Mucosa of stomach (tissue), 1 donor: ENCODE measurements around the gene SUMF1.

Experiments
- H3K27me3 ChIP-seq: one replicate; pipeline ENCODE4 v1.7.0; 2013; ENCODE audit warnings: mild to moderate bottlenecking, low read length; ENCODE audit not compliant: control insufficient read depth, insufficient read depth
- H3K36me3 ChIP-seq: one replicate; pipeline ENCODE4 v1.7.0; 2013; ENCODE audit warnings: low read length; ENCODE audit not compliant: control insufficient read depth, insufficient read depth
- H3K4me1 ChIP-seq: one replicate; pipeline ENCODE4 v1.7.0; 2013; ENCODE audit warnings: mild to moderate bottlenecking, low read length; ENCODE audit not compliant: control insufficient read depth, insufficient read depth
- H3K4me3 ChIP-seq: one replicate; pipeline ENCODE4 v1.7.0; 2013; ENCODE audit warnings: low read length
- H3K9ac ChIP-seq: one replicate; pipeline ENCODE4 v1.7.0; 2013; ENCODE audit warnings: mild to moderate bottlenecking, low read length, moderate library complexity
- H3K9me3 ChIP-seq: one replicate; pipeline ENCODE4 v1.7.0; 2013; ENCODE audit warnings: mild to moderate bottlenecking, low read length, moderate library complexity; ENCODE audit not compliant: control insufficient read depth
- donor health status: Pancreatic carcinoma.

Gene SUMF1

DNA sequence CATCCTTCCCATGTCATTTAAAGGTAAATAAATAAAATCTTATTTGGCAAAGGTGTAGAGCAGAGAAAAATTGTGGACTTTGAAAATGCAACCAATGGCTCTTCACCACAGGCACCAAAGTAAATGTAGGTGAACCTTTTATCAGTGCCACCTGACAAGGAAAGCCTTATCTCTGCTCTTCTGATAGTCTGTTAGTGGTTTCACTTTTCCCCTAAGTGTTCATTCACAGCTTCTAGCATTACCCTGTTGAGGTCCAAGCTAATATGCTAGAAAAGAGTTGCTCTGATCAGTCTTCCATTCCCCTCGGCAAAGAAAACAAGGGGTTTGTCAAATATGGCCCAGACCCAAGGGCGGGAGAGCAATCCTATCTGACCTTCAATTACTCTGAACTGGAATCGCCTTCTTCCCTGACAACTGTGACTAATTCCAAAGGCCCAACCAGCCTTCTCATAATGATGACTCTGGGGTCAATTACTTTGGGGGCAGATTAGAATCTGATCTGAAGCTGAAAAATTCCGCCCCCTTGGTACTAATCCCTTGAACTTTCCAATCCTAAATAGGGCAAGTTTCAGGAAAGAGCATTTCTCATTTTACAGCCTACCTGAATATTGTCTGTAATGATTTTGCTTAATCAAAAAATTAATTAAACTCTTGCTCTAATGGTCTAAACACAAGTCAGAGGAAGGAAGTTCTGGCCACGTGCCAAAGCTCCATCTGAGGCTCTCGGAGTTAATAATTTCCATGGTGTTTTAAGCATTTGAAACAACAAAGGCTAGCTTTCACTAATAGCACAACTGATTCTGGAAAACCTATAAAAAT lies 111.5 kb downstream of the SUMF1 start:
- Histone ChIP-seq H3K4me1 (peaks cover 37% of the 10 kb centered on the region), H3K4me3 (no peak overlapping the region), H3K9ac (no peak overlapping the region), H3K27me3 (no peaks in the 10 kb centered on the region), H3K9me3 (no peaks in the 10 kb centered on the region), H3K36me3 (no peaks in the 10 kb centered on the region)

DNA sequence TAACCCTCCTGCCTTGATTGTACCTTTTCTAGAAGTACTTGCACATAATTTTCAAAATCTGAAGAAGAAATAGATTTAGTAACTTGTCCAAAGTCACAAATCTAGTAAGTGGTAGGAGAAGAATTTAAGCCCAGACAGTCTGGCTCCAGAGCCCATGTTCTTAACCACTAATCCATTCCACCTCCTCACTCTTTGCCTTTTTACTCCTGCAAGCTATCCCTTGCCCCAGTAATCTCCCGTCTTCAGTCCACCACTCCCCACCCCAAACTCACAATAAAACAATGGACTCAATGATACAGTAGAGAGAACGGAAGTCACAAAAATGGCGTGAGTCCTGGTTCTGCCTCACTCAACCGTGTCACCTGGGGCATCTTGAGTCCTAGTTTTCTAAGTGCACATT lies 115.2 kb downstream of the SUMF1 start:
- no peaks in the 10 kb centered on the region for H3K36me3 ChIP-seq
- H3K27me3 ChIP-seq, result no peaks in the 10 kb centered on the region
- H3K4me1 ChIP-seq, result peaks cover 23% of the 10 kb centered on the region
- no peaks in the 10 kb centered on the region for H3K9me3 ChIP-seq
- no peak overlapping the region for H3K9ac ChIP-seq
- no peak overlapping the region for H3K4me3 ChIP-seq

DNA sequence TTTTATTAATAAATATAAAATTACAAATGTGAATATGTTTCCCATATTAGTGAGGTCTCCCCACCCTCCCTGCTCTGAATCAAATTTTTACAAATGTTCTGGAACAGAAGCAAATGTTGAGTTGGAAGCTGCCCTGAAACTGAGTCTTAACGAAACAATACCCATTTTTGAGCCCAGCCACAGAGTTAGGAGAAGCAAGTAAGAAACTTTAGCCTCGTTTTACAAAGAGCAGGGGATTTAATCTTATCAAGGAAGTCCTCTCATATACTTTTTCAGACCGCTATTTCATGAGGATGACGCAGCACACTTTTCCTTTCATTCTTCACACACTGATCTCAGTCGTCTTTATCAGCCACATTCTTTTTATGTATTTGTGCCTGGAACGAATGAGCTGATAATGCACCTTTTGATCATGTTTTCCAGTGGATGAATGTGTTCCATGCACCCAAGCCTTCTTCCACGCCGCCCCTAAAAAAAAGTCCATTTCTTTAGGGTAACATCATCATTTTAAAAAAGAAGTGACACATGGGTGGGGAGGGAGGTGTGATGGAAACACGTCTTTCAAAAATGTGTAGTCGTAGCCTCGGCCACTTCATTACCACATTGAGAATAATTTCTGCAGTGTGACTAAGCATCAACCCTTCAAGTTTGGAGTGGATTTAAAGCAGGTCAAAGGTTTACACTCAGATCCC lies 115.8 kb downstream of the SUMF1 start:
- no peaks in the 10 kb centered on the region for H3K9me3 ChIP-seq
- no peak overlapping the region for H3K4me3 ChIP-seq
- H3K9ac ChIP-seq, result no peak overlapping the region
- H3K4me1 ChIP-seq, result peaks cover 18% of the 10 kb centered on the region
- no peaks in the 10 kb centered on the region for H3K27me3 ChIP-seq
- H3K36me3 ChIP-seq, result no peaks in the 10 kb centered on the region

DNA sequence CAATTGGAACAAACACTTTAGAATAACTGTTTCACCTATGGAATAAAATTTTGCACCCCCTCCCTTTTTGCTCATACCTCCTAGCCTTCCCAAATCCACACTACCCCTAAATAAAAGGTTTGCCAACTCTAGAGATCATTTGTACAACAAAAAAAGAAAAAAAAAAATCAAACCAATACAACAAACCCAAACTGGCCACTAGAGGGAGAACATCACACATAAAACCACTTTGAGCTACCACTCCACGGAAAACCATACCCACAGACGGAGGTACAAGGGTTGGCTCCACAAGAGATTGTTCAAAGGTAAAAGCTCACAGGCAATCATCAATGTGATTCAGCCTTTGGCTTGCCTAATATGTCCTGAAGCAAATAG lies 116.3 kb downstream of the SUMF1 start:
- no peak overlapping the region for H3K9ac ChIP-seq
- H3K4me3 ChIP-seq, result no peak overlapping the region
- no peaks in the 10 kb centered on the region for H3K36me3 ChIP-seq

DNA sequence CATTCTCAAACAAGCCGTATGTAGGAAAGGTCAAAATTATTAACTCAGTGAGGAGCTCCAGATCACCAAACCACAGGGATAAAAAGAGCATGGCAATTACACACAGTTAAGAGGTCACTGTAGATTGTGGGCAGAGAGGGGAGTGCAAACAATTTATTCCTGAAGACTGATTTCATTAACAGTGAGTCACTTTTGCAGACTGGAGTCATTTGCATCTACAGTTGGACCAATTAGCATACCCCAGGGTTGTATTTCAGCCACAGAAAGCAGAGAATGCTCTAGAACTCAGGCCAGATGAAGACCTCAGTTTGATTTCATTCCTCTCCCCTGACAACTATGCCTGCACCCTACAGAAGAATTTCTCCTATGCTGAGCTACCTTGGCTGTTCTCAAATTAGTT lies 123.8 kb downstream of the SUMF1 start:
- Histone ChIP-seq H3K9me3 (no peaks in the 10 kb centered on the region), H3K36me3 (no peaks in the 10 kb centered on the region), H3K4me1 (no peaks in the 10 kb centered on the region), H3K9ac (no peak overlapping the region), H3K27me3 (no peaks in the 10 kb centered on the region), H3K4me3 (no peak overlapping the region)

More for the DNA sequence above, 116.3 kb downstream of the SUMF1 start:
- H3K27me3 ChIP-seq, result no peaks in the 10 kb centered on the region
- H3K9me3 ChIP-seq, result no peaks in the 10 kb centered on the region
- H3K4me1 ChIP-seq, result peaks cover 12% of the 10 kb centered on the region

DNA sequence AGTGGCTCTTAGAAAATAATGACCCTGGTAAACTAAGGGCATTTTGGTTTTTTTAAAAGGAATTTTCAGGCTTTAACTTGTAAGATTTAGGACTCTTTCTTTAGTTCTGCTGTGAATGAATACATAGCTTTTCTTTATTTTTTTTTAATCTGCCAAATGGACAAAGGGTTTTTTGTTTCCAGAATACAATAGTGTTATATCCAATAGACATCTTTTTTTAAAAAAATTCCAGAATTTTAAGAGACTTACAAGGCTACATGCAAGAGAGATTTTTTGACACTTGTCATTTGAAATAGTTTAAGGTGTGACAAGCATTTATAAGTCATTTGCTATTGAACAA lies 125.8 kb downstream of the SUMF1 start:
- H3K4me1 ChIP-seq, result no peaks in the 10 kb centered on the region
- H3K9me3 ChIP-seq, result no peaks in the 10 kb centered on the region
- H3K27me3 ChIP-seq, result no peaks in the 10 kb centered on the region
- no peak overlapping the region for H3K4me3 ChIP-seq
- H3K9ac ChIP-seq, result no peak overlapping the region
- H3K36me3 ChIP-seq, result no peaks in the 10 kb centered on the region

DNA sequence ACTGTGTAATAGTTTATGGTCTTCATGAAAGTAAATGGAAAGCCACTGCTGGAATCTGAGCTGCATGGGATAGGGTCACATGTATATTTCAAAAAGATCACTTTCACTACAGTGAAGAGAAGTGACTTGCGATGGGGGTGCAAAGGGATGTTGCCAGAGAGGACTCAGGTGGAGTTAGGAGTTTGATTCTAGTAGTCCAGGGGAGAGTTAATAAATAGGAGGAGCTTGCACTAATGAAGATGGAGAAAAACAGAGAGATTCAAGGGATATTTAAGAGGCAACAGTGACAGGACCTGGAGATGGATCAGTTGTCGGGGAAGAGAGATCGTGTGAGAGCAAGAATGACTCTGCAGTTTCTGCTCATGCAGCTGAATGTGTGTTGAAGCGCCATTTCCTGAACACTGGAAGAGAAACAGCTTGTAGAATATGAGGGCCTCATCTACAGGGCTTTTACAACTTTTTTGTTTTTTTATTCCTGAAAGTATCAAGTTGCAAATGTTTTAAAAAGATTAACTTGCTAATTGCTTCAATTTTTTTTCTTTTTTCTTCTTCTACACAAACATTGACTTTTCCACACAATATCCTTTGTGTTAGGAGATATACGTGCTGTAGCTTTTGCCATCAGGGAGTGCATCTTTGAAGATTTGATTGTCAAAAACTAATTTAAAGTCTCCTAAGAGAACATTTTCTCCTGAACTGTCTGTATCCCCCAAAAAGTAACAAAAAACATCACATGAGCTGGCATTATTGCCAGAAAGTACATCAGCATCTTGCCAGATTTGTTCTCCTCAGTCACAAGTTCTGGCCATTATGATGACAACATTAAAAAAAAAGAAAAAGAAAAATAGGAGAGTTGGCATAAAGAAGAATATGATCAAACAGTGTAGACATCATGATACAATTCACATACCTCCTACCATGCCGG lies 126.4 kb downstream of the SUMF1 start:
- Histone ChIP-seq H3K9me3 (no peaks in the 10 kb centered on the region), H3K4me3 (no peak overlapping the region), H3K27me3 (no peaks in the 10 kb centered on the region), H3K36me3 (no peaks in the 10 kb centered on the region), H3K4me1 (no peaks in the 10 kb centered on the region), H3K9ac (no peak overlapping the region)

DNA sequence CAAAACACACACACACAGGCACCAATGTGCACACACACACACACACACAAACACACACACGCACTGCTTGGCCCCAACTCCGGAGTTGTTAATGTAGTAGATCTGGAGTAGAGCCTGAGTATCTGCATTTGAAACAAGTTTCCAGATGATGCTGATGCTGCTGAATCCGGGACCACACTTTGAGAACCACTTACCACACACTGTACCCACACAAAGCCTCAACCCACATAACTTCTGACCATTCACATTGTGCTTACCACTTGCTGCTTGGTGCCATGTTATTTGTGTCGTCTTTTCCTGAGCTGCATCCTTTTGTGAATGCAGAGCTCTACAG lies 127.0 kb downstream of the SUMF1 start:
- Histone ChIP-seq H3K36me3 (no peaks in the 10 kb centered on the region), H3K9me3 (no peaks in the 10 kb centered on the region), H3K4me1 (no peaks in the 10 kb centered on the region), H3K9ac (no peak overlapping the region), H3K27me3 (no peaks in the 10 kb centered on the region), H3K4me3 (no peak overlapping the region)

DNA sequence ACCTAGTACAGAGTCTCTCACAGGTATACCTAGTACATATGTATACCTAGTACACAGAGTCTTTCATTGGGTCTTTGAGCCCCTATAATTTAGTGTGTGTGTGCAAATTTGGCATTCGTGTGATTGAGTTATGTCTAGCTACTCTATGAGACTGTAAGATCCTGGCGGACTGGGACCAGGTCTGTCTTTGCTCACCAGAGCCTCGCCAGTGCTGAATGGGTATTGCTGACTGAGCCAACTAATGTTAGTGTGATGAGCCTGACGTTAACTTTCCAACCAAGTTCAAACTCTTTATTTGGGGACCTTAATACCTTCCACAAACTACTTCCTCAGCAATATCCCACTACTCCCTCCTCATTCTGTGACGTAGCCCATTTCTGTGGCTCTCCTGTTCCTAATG lies 128.3 kb downstream of the SUMF1 start:
- H3K36me3 ChIP-seq, result no peaks in the 10 kb centered on the region
- no peaks in the 10 kb centered on the region for H3K4me1 ChIP-seq

DNA sequence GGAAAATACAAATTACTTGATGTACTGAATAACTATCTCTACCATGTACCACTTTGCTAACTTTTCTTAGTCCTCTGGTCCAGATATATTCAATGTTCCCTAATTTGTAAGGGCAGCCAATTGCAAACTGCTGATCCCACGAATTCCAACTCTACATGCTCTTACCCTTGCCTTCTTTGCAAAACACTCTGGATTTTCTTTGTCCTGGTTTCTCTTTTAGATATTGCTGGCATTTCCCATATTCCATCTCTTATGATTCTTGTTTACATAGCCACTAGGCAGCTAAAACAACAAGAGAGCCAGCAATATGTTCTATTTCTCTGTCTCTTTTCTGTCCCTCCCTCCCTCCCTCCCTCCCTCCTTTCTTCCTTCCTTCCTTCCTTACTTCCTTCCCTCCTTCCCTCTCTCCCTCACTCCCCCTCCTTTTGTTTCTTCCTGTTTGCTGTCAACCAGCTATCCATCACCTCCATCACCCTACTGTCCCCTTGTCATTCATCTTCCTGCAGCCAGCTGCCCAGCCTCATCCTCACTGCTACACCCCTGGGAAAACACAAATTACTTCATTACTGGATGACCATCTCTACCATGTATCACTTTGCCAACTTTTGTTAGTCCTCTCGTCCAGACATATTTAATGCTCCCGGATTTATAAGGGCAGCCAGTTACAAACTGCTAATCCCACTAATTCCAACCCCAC lies 130.1 kb downstream of the SUMF1 start:
- no peaks in the 10 kb centered on the region for H3K27me3 ChIP-seq
- H3K9ac ChIP-seq, result no peak overlapping the region
- H3K36me3 ChIP-seq, result no peaks in the 10 kb centered on the region
- no peaks in the 10 kb centered on the region for H3K9me3 ChIP-seq
- H3K4me1 ChIP-seq, result no peaks in the 10 kb centered on the region
- H3K4me3 ChIP-seq, result no peak overlapping the region

More for the DNA sequence above, 128.3 kb downstream of the SUMF1 start:
- Histone ChIP-seq H3K27me3 (no peaks in the 10 kb centered on the region), H3K4me3 (no peak overlapping the region), H3K9ac (no peak overlapping the region), H3K9me3 (no peaks in the 10 kb centered on the region)

DNA sequence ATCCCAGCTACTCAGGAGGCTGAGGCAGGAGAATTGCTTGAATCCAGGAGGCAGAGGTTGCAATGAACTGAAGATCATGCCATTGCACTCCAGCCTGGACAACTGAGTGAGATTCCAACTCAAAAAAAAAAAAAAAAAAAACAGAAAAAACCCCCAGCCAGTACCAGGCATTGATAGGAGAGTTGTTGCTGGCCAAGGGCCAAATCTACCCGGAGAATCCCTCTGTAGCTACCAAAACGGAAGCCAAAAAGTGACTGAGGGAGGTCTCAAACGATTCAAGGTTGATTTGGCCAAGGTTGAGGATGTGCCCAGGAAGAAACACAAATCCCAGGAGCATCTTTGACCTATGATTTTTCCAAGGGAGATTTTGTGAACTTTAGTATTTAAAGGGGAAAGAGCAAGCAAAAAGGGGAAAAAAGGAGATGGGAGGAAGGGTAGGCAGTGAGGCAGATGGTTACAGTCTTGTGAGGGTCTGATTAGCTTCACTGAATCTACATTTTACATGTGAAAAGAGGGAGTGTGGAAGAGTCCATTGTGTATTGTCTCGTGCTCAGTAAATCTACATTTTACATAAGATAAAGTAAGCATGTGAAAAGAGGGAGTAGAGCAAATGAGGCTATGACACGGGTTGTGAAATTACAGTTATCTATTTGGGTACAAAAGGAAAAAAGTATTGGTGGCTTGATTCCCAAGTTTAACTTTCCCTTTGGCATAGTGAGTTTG lies 131.1 kb downstream of the SUMF1 start:
- Histone ChIP-seq H3K4me1 (no peaks in the 10 kb centered on the region), H3K27me3 (no peaks in the 10 kb centered on the region), H3K9me3 (no peaks in the 10 kb centered on the region), H3K36me3 (no peaks in the 10 kb centered on the region), H3K9ac (no peak overlapping the region), H3K4me3 (no peak overlapping the region)
